GM13977 (cell line): ENCODE measurements around the gene ABLIM3.

Source experiments
- DNase-seq: peaks from one replicate; pipeline ENCODE4 v3.0.0; 2012; ENCODE audit warnings: low spot score
- in situ Hi-C: fragments of 300-500 bp; cut with MboI; formaldehyde crosslinking; loops from one replicate; pipeline ENCODE4 v1.12.0; 2022; ENCODE audit warnings: low sequenced_read_pairs, low pct_unique_long_range_greater_than_20kb, mixed read lengths, inconsistent platforms; ENCODE audit not compliant: unreplicated experiment
- TF ChIP-seq, protein P1 (sequence below): IDR thresholded peaks from 2 replicates; pipeline ENCODE4 v1.5.1; 2012; ENCODE audit warnings: mild to moderate bottlenecking, control low read depth; ENCODE audit not compliant: insufficient read depth; ENCODE audit errors: extremely low read depth, missing control alignments

Gene ABLIM3

DNA sequence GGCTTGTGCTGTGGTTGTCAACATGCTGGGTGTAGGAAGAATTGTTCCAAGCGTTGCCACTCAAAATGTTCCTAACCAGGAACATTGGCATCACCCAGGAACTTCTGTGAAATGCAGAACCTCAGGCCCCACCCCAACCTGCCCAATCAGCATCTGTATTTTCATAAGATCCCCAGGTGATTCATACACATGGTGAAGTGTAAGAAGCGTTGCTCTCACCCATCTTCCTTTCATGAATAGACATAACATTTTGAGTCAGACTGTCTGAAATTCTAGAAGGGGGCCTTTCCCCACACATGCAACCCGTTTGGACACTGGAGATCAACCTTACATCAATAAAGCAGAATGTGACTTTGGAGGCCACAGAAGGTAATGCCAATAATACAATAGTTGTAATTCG lies 121.0 kb downstream of the ABLIM3 start:
- in situ Hi-C loops, result loop anchor here (25.0 kb wide), 1 partner anchor 525 kb away; no protein-coding TSS in a partner anchor
- TF ChIP-seq, protein P1, sequence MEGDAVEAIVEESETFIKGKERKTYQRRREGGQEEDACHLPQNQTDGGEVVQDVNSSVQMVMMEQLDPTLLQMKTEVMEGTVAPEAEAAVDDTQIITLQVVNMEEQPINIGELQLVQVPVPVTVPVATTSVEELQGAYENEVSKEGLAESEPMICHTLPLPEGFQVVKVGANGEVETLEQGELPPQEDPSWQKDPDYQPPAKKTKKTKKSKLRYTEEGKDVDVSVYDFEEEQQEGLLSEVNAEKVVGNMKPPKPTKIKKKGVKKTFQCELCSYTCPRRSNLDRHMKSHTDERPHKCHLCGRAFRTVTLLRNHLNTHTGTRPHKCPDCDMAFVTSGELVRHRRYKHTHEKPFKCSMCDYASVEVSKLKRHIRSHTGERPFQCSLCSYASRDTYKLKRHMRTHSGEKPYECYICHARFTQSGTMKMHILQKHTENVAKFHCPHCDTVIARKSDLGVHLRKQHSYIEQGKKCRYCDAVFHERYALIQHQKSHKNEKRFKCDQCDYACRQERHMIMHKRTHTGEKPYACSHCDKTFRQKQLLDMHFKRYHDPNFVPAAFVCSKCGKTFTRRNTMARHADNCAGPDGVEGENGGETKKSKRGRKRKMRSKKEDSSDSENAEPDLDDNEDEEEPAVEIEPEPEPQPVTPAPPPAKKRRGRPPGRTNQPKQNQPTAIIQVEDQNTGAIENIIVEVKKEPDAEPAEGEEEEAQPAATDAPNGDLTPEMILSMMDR, result no peak
- no peak for DNase-seq

DNA sequence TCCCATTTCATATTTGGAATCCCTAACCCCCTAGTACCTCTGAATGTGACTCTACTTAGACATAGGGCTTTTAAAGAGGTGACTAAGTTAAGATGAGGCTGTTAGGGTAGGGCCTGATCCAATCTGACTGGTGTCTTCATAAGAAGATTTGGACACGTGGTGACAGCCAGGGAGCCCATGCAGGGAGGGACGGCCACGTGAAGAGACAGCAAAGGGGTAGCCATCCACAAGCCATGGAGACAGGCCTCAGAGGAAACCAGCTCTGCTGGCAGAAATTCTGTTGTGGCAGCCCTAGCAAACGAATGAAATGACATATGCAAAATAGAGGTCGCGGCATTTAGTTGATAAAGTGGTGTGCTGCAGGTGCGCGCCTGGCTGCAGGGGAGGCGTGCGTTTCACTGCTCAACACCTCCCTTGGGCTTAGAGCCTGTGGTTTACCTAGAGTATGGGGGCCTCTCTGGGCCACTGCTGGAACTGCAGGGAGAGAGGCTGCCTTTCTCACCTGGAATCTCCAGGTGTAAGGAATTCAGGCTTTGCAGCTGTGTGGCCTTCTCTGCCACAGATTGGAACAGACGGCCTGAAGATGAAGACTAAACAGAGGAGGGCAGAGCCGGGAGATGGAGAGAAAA lies 123.3 kb downstream of the ABLIM3 start:
- peak; percentile 38 for DNase-seq
- in situ Hi-C loops, result loop anchor here (25.0 kb wide), 1 partner anchor 527 kb away; no protein-coding TSS in a partner anchor

DNA sequence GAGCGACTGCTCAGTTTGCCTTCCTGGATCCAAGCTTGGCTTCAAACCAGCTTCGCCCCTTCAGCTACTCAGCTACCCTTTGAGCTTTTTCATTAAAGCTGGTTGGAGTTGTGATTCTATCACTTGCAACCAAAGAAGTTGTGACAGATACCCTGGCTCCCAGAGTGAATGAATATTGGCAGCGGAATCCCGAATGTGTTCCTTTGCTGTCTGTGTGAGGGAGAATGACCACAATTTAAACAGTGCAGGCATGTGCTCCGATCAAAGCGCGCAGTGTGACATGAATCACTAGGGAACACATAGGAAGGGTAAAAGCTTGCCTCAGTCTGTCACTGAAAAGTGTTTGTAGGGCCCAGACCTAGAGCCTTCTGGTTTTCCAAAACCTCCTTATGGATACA lies 123.8 kb downstream of the ABLIM3 start:
- DNase-seq, result no peak
- in situ Hi-C loops, result loop anchor here (25.0 kb wide), 1 partner anchor 528 kb away; no protein-coding TSS in a partner anchor
- TF ChIP-seq, protein P1, result no peak

More for the DNA sequence above, 123.3 kb downstream of the ABLIM3 start:
- TF ChIP-seq, protein P1, result peak; percentile 49

DNA sequence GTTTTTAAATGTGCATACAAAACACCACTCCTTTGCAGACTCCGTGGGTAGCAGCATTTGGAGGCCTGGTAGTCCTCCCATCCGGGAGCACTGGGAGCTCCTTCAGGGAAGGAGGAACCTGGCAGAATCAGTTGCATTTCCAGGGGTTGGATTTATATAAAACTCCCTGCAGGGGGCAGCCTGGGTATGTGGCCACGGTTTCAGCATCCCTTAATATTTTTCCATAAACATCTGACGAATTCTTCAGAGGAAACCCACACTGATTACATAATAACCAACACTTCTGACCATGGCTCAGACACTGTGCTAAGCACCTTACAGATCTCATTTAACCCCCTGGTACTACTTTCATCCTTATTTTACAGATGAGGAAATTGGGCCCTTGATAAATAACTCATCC lies 124.3 kb downstream of the ABLIM3 start:
- TF ChIP-seq, protein P1, result no peak
- in situ Hi-C loops, result loop anchor here (25.0 kb wide), 1 partner anchor 528 kb away; no protein-coding TSS in a partner anchor
- no peak for DNase-seq

DNA sequence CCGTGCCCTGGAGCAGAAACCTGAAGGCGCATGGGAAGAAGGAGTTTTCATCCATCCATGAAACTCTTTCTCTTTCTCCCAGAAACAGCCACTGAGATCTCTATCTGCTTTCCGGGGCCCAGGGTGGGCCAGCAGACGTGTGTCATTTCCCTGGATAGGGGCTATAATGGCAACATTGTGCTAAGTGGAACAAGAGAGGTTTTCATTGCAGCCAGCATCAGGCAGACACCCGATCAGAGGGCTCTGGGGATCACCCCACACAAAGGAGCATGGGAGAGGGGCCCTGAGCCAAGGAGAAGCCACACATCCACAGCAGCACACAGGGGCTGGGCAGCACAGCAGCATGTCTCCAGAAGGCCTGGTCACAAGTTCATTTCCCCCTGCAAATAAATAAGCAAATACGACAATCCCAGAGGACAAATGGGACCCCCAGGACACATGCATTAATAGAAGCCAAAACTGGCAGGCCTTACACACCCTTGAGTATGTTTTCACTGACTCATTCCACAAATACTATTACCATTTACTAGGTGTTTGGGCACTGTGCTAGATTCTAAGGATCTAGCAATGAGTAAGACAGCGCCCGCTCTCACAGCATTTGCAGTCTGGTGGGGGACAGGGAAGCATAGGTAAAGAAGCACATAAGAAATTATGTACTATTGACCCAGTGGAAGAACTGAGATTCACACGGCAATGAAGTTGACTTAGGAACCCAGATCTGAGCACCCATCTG lies 126.1 kb downstream of the ABLIM3 start:
- in situ Hi-C loops, result loop anchor here (25.0 kb wide), 1 partner anchor 530 kb away; no protein-coding TSS in a partner anchor
- no peak for DNase-seq

DNA sequence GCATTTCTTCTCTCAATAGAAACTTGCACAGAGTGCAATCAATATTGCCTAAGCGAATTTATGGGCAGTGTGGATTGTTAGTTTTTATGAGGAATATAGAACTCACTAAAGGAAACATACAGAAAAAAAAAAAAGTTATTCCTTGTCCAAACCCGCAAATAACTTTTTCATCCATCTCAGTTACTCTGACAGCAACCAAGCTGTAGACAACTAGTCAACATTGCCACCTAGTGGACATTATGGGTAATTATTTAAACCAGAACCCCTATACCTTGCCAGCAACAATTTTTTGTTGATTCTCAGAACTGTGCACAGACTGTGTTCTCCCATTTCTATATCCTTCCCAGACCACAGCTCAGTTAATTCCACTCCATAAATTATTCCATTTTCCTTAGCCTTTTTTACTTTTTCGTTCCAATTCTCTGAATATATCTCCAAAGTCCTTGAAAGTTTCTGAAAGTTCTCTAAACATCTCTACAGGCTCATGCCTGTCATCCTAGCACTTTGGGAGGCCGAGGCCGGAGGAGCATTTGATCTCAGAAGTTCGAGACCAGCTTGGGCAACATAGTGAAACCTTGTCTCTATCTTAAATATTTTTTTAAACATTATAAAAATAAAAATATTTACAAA lies 127.8 kb downstream of the ABLIM3 start:
- in situ Hi-C loops, result loop anchor here (25.0 kb wide), 1 partner anchor 532 kb away; no protein-coding TSS in a partner anchor
- TF ChIP-seq, protein P1, result peak; percentile 65
- peak; percentile 79 for DNase-seq

More for the DNA sequence above, 126.1 kb downstream of the ABLIM3 start:
- TF ChIP-seq, protein P1, result no peak
